Hepatocyte (in vitro differentiated cells): ENCODE results near the gene WDR35.

Source experiments
- EZH2 ChIP-seq: fragments of 200-600 bp; sonication (generic); IDR thresholded peaks from 2 replicates; pipeline ENCODE4 v1.6.1; 2016; ENCODE audit warnings: antibody characterized with exemption, mild to moderate bottlenecking, borderline replicate concordance
- EZH2phosphoT487 ChIP-seq: fragments of 200-600 bp; sonication (generic); IDR thresholded peaks from one replicate; pipeline ENCODE4 v1.6.1; 2018; ENCODE audit warnings: antibody characterized with exemption, mild to moderate bottlenecking, low read depth, moderate library complexity; ENCODE audit not compliant: unreplicated experiment, severe bottlenecking
- TF ChIP-seq, protein P1 (sequence below): fragments of 200-600 bp; sonication (generic); IDR thresholded peaks from 2 replicates; pipeline ENCODE4 v1.5.1; 2016; ENCODE audit warnings: antibody characterized with exemption, mild to moderate bottlenecking; ENCODE audit not compliant: poor library complexity

DNA sequence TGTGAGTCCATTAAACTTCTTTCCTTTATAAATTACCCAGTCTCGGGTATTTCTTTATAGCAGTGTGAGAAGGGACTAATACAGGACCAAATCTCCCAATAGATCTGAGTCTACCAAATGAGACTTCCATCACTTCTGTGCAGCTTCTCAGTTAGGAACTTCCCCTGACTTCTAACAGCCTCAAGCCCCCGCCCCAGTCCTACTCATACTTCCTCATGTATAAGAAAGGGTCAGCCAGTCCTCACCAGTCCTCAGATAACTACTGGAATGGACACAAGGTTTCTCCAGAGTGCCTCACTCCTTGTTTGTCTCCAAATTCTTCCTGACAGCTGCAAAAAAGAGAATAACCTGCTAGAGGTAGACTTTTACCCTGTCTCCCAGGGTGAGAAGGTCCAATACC, 107.6 kb downstream of the WDR35 start:
- TF ChIP-seq, protein P1, sequence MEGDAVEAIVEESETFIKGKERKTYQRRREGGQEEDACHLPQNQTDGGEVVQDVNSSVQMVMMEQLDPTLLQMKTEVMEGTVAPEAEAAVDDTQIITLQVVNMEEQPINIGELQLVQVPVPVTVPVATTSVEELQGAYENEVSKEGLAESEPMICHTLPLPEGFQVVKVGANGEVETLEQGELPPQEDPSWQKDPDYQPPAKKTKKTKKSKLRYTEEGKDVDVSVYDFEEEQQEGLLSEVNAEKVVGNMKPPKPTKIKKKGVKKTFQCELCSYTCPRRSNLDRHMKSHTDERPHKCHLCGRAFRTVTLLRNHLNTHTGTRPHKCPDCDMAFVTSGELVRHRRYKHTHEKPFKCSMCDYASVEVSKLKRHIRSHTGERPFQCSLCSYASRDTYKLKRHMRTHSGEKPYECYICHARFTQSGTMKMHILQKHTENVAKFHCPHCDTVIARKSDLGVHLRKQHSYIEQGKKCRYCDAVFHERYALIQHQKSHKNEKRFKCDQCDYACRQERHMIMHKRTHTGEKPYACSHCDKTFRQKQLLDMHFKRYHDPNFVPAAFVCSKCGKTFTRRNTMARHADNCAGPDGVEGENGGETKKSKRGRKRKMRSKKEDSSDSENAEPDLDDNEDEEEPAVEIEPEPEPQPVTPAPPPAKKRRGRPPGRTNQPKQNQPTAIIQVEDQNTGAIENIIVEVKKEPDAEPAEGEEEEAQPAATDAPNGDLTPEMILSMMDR, result no peak
- no peak for TF ChIP-seq EZH2phosphoT487
- TF ChIP-seq EZH2, result no peak
